ENCODE results near the gene ASTN2. TPM values are rescaled to one million over a fixed set of nuclear protein-coding genes. Genes with fewer than 3 reads are reported as not detected.

The ASTN2 gene
- total and polyA plus RNA-seq, 2 donors (not counting 3 experiments of a cell fraction or from before 2014, with no cell fraction given), result 1.0 to 1.9 TPM

DNA sequence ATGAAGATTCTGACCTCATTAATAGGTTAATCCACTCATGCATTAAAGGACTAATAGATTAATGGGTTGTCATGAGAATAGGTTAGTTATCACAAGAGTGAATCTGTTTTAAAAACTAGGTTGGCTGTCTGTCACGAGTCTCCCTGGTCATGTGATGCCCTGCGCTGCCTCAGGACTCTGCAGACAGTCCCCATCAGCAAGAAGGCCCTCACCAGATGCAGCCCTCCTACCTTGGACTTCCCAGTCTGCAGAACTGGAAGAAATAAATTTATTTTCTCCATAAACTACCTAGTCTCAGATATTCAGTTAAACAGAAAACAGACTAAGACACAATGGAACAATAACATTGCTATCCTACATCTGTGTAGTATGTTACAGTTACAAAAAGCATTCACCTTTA is 227.4 kb downstream of the ASTN2 start:
- ChIA-PET POLR2A (no interaction called here), CTCF (no interaction called here)
- no peaks in the 10 kb centered on the region for H3K4me1 ChIP-seq (ENCODE audit: control insufficient read depth, extremely low read depth, insufficient read depth, low read length)
- FAIRE-seq (no peak), DNase-seq (ENCODE audit: low read depth, low spot score) (no peak)
- intact Hi-C loops (cut with micrococcal nuclease) (no loop called here), dilution Hi-C loops (cut with MboI; ENCODE audit: extremely low pct_ligation_motif_present, low sequenced_read_pairs) (no loop called here)
- H3K9me3 ChIP-seq (replicated peaks; ENCODE audit: control insufficient read depth, insufficient read depth, low read length), result peaks cover 11% of the 10 kb centered on the region
- no peaks in the 10 kb centered on the region for H4K20me1 ChIP-seq (replicated peaks; ENCODE audit: control insufficient read depth, extremely low read depth, insufficient read depth, low read length)
- no peaks in the 10 kb centered on the region for H3K79me2 ChIP-seq (ENCODE audit: control insufficient read depth, insufficient read depth, low read length)
- H3K4me3 ChIP-seq (replicated peaks in 1 of 3; ENCODE audit: insufficient read depth in 1 of 3, low read depth in 1 of 3, low read length in 3 of 3), result no peak overlapping the region
- H3K27ac ChIP-seq (ENCODE audit: insufficient read depth, low read depth, low read length), result no peak overlapping the region
- H3K36me3 ChIP-seq (ENCODE audit: control insufficient read depth in 2 of 2, extremely low read depth in 1 of 2, insufficient read depth in 2 of 2, low read length in 2 of 2), result no peaks in the 10 kb centered on the region
- H3K9me1 ChIP-seq (replicated peaks; ENCODE audit: control insufficient read depth, extremely low read depth, insufficient read depth, low read length), result no peaks in the 10 kb centered on the region
- H3K9ac ChIP-seq (replicated peaks; ENCODE audit: extremely low read depth, insufficient read depth, low read length), result no peak overlapping the region
- H3K27me3 ChIP-seq (ENCODE audit: control insufficient read depth in 2 of 2, insufficient read depth in 2 of 2, low read length in 2 of 2), result no peaks in the 10 kb centered on the region
- H2AFZ ChIP-seq (ENCODE audit: low read depth, low read length), result no peak overlapping the region
- no peak overlapping the region for H3K4me2 ChIP-seq (ENCODE audit: insufficient read depth, low read length)
- no TSS peak for BruUV-seq (replicated peaks)
- TF ChIP-seq POLR2A (IDR thresholded peaks at IDR 0.05; ENCODE audit: low read depth, low read length) (no peak), JUN (IDR thresholded peaks at IDR 0.05; ENCODE audit: borderline replicate concordance, insufficient read depth, insufficient read length, low read depth) (no peak)

DNA sequence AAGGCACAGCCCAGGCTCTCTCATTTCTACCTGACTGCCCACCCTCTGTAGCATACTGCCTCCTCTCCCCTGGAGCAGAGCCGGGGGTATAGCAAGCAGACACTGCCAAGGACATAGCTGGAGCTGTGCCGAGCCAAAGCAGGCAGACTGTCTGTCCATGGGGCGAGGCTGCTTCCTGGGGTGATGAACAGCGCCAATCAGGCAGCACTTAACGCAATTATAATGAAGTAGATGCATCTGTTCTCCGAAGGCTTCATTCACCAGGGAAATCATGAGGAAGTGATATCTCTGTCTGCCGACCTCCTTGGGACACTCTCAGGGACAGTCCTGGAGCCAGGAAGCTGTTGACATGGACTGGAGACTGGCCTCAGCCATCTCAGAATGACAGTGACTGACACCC is 230.7 kb downstream of the ASTN2 start:
- Histone ChIP-seq H3K4me1 (ENCODE audit: control insufficient read depth, extremely low read depth, insufficient read depth, low read length) (no peaks in the 10 kb centered on the region), H3K4me2 (ENCODE audit: insufficient read depth, low read length) (no peak overlapping the region), H3K9ac (replicated peaks; ENCODE audit: extremely low read depth, insufficient read depth, low read length) (no peak overlapping the region), H3K9me1 (replicated peaks; ENCODE audit: control insufficient read depth, extremely low read depth, insufficient read depth, low read length) (no peaks in the 10 kb centered on the region), H3K27ac (ENCODE audit: insufficient read depth, low read depth, low read length) (no peak overlapping the region), H3K9me3 (replicated peaks; ENCODE audit: control insufficient read depth, insufficient read depth, low read length) (peaks cover 8% of the 10 kb centered on the region), H3K79me2 (ENCODE audit: control insufficient read depth, insufficient read depth, low read length) (no peaks in the 10 kb centered on the region), H2AFZ (ENCODE audit: low read depth, low read length) (no peak overlapping the region), H4K20me1 (replicated peaks; ENCODE audit: control insufficient read depth, extremely low read depth, insufficient read depth, low read length) (no peaks in the 10 kb centered on the region), H3K36me3 (ENCODE audit: control insufficient read depth in 2 of 2, extremely low read depth in 1 of 2, insufficient read depth in 2 of 2, low read length in 2 of 2) (no peaks in the 10 kb centered on the region), H3K27me3 (ENCODE audit: control insufficient read depth in 2 of 2, insufficient read depth in 2 of 2, low read length in 2 of 2) (no peaks in the 10 kb centered on the region), H3K4me3 (replicated peaks in 1 of 3; ENCODE audit: insufficient read depth in 1 of 3, low read depth in 1 of 3, low read length in 3 of 3) (no peak overlapping the region)
- no TSS peak for BruUV-seq (replicated peaks)
- ChIA-PET POLR2A (no interaction called here), CTCF (no interaction called here)
- TF ChIP-seq GATA2 (IDR thresholded peaks at IDR 0.05; ENCODE audit: insufficient read depth, insufficient read length, low read depth, low read length) (no peak), FOS (IDR thresholded peaks at IDR 0.05; ENCODE audit: borderline replicate concordance, insufficient read depth, low read length) (no peak), EZH2 (IDR thresholded peaks at IDR 0.05; ENCODE audit: borderline replicate concordance, low read depth, low read length, severe bottlenecking) (no peak), POLR2A (IDR thresholded peaks at IDR 0.05; ENCODE audit: low read depth, low read length) (no peak), MYC (IDR thresholded peaks at IDR 0.05; ENCODE audit: low read depth, low read length) (no peak), JUN (IDR thresholded peaks at IDR 0.05; ENCODE audit: borderline replicate concordance, insufficient read depth, insufficient read length, low read depth) (no peak), POLR2AphosphoS5 (IDR thresholded peaks at IDR 0.05; ENCODE audit: insufficient read depth, low read depth, low read length) (no peak)
- TF ChIP-seq, protein P1, sequence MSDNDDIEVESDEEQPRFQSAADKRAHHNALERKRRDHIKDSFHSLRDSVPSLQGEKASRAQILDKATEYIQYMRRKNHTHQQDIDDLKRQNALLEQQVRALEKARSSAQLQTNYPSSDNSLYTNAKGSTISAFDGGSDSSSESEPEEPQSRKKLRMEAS (IDR thresholded peaks at IDR 0.05; ENCODE audit: insufficient read depth, insufficient read length), result no peak
- TF ChIP-seq, protein P2, sequence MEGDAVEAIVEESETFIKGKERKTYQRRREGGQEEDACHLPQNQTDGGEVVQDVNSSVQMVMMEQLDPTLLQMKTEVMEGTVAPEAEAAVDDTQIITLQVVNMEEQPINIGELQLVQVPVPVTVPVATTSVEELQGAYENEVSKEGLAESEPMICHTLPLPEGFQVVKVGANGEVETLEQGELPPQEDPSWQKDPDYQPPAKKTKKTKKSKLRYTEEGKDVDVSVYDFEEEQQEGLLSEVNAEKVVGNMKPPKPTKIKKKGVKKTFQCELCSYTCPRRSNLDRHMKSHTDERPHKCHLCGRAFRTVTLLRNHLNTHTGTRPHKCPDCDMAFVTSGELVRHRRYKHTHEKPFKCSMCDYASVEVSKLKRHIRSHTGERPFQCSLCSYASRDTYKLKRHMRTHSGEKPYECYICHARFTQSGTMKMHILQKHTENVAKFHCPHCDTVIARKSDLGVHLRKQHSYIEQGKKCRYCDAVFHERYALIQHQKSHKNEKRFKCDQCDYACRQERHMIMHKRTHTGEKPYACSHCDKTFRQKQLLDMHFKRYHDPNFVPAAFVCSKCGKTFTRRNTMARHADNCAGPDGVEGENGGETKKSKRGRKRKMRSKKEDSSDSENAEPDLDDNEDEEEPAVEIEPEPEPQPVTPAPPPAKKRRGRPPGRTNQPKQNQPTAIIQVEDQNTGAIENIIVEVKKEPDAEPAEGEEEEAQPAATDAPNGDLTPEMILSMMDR (IDR thresholded peaks at IDR 0.05; ENCODE audit: extremely low read depth in 1 of 2, insufficient read depth in 1 of 2, low read depth in 1 of 2, low read length in 2 of 2), result no peak
- DNase-seq (ENCODE audit: low read depth, low spot score) (no peak), FAIRE-seq (no peak)
- dilution Hi-C loops (cut with MboI; ENCODE audit: extremely low pct_ligation_motif_present, low sequenced_read_pairs) (no loop called here), intact Hi-C loops (cut with micrococcal nuclease) (no loop called here)

Data from endothelial cell of umbilical vein (primary cell).